BLaER1 (cell line): ENCODE data around the gene KDM5B.

Experiments
- H3K27ac ChIP-seq: shearing (Covaris generic); formaldehyde crosslinking; 2 replicates; pipeline ENCODE4 v1.8.1; 2022
- H3K27me3 ChIP-seq: shearing (Covaris generic); formaldehyde crosslinking; 2 replicates; pipeline ENCODE4 v1.8.1; 2022
- H3K36me3 ChIP-seq: shearing (Covaris generic); formaldehyde crosslinking; 2 replicates; pipeline ENCODE4 v1.8.1; 2022
- H3K4me1 ChIP-seq: shearing (Covaris generic); formaldehyde crosslinking; 2 replicates; pipeline ENCODE4 v1.8.1; 2022
- H3K4me2 ChIP-seq: shearing (Covaris generic); formaldehyde crosslinking; 2 replicates; pipeline ENCODE4 v1.8.1; 2022
- H3K4me3 ChIP-seq: shearing (Covaris generic); formaldehyde crosslinking; 2 replicates; pipeline ENCODE4 v1.8.1; 2022
- H3K9ac ChIP-seq: shearing (Covaris generic); formaldehyde crosslinking; 2 replicates; pipeline ENCODE4 v1.8.1; 2022
- H3K9me3 ChIP-seq: shearing (Covaris generic); formaldehyde crosslinking; 2 replicates; pipeline ENCODE4 v1.8.1; 2022
- H4K20me1 ChIP-seq: shearing (Covaris generic); formaldehyde crosslinking; 2 replicates; pipeline ENCODE4 v1.8.1; 2022
- Cebpa-rat ChIP-seq: shearing (Covaris generic); IDR thresholded peaks from 2 replicates; pipeline ENCODE4 v1.8.1; 2022

KDM5B gene

DNA sequence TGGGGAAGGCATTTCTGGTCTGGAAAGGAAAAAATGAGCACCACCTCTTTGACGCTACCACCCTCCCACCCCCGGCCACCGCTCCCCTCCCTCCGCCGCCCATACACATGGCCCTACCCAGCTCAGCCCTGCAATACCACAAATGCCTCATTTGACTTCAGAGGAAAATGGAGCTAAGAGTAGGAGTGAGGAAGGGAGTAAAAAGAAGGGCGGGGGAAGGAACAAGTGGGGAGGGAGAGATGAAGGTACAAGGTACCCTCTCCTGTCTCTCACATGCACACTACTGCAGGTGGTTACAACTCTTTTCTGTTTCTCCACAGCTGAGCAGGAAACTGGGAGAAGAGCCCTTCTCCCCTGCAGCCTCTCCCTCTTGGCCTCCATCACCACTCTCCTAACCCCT is 105.0 kb downstream of the KDM5B start:
- H3K27me3 ChIP-seq, result peaks cover 12% of the 10 kb centered on the region
- H3K4me2 ChIP-seq, result no peak overlapping the region
- H3K27ac ChIP-seq, result no peak overlapping the region
- H3K36me3 ChIP-seq, result no peaks in the 10 kb centered on the region
- TF ChIP-seq Cebpa-rat, result no peak
- H3K4me3 ChIP-seq, result no peak overlapping the region
- H3K4me1 ChIP-seq, result peaks cover 10% of the 10 kb centered on the region
- peaks cover 37% of the 10 kb centered on the region; the same call in 1 of the 2 replicates for H4K20me1 ChIP-seq
- H3K9me3 ChIP-seq, result no peaks in the 10 kb centered on the region
- no peak overlapping the region for H3K9ac ChIP-seq

DNA sequence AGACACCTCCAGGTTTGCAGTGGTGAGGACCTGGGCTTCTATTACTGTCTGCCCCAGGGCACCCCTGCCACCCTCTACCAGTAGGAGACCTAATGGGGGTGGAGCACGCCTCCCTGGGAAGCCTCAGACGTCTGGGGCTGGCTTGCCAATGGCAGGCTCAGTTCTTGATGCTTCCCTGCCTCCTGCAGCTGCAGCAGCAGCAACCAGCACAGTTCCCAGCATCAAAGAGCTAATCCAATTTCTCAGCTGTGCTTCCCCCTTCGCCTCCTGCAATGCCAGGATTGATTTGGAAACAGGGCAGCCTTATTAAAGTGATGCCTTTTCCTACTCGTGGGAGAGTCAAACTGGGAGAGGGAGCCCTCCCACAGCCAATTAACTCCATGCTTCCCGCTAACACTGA is 106.1 kb downstream of the KDM5B start:
- no peak for TF ChIP-seq Cebpa-rat
- Histone ChIP-seq H3K4me2 (no peak overlapping the region), H3K36me3 (no peaks in the 10 kb centered on the region), H3K4me1 (peaks cover 15% of the 10 kb centered on the region), H3K4me3 (no peak overlapping the region), H3K27me3 (peaks cover 1% of the 10 kb centered on the region; the same call in 1 of the 2 replicates), H3K9me3 (no peaks in the 10 kb centered on the region), H3K27ac (no peak overlapping the region), H4K20me1 (peaks cover 37% of the 10 kb centered on the region; the same call in 1 of the 2 replicates), H3K9ac (no peak overlapping the region)

DNA sequence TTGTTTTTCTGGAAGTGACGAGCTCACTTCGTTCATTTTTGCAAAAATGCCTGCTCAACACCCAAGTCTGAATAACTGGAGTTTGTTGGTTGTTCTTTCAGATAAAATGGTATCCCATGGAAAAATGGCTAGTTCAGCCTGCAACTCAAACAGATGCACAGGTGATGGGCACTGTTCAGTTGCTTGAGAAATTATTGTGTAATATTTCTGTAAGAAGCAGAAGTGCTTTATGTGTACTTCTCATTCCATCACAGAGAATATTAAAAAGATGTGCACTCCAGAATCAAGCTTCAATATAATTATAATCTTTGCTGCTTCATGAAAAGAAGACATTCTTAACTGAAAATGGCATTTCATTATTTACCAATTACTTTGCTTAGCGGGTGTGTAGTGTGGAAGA is 107.0 kb downstream of the KDM5B start:
- Histone ChIP-seq H3K27ac (no peak overlapping the region), H3K36me3 (no peaks in the 10 kb centered on the region), H3K4me3 (no peak overlapping the region), H4K20me1 (peaks cover 34% of the 10 kb centered on the region; the same call in 1 of the 2 replicates), H3K9ac (no peak overlapping the region), H3K4me1 (peaks cover 15% of the 10 kb centered on the region), H3K4me2 (no peak overlapping the region), H3K27me3 (no peaks in the 10 kb centered on the region), H3K9me3 (no peaks in the 10 kb centered on the region)
- TF ChIP-seq Cebpa-rat, result peak; percentile 12; the same call in 1 of the 2 replicates

DNA sequence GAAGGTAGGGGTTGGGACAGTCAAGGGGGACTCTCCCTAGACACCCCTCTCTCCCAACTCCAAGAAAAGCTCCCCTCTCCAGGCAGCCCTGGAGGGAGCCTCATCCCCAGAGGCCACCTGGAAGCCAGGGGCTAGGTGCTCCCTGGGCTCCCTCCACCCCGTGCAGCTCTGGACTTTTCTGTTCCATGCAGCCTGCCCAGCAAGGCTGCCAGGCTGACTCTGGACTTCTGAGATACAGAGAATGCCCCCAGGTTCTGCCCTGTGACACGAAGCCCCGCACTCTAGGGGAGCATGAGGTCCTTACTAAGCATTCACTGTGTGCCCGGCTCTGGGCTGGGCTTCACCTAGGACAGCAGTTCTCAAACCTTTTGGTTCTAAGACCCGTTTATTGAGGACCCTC is 108.2 kb downstream of the KDM5B start:
- no peak overlapping the region for H3K27ac ChIP-seq
- no peaks in the 10 kb centered on the region for H3K27me3 ChIP-seq
- no peaks in the 10 kb centered on the region for H3K9me3 ChIP-seq
- peaks cover 36% of the 10 kb centered on the region; the same call in 1 of the 2 replicates for H4K20me1 ChIP-seq
- no peak for TF ChIP-seq Cebpa-rat
- H3K36me3 ChIP-seq, result no peaks in the 10 kb centered on the region
- H3K4me2 ChIP-seq, result no peak overlapping the region
- H3K4me3 ChIP-seq, result no peak overlapping the region
- H3K4me1 ChIP-seq, result peaks cover 15% of the 10 kb centered on the region
- H3K9ac ChIP-seq, result no peak overlapping the region

DNA sequence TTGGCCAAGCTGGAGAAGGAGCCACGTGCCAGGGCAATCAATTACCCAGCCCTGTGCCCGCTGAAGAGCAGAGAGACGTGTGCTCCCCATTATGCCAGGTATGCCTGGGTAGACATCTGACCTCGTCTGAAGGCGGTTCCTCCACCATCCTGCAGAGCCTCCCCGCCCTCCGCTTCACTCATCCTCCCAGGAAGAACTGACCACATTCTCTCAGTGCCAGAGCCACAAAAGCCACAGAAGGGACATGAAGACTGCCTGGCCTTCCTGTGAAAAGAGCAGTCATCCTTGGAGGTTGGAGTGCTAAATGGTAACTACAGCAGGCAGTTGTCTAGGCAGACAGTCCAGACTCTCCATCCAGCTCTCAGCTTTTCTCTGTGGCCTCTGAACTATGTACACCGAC is 109.9 kb downstream of the KDM5B start:
- peaks cover 50% of the 10 kb centered on the region; the same call in 1 of the 2 replicates for H4K20me1 ChIP-seq
- H3K36me3 ChIP-seq, result no peaks in the 10 kb centered on the region
- no peak for TF ChIP-seq Cebpa-rat
- H3K9ac ChIP-seq, result no peak overlapping the region
- H3K27me3 ChIP-seq, result no peaks in the 10 kb centered on the region
- H3K27ac ChIP-seq, result no peak overlapping the region
- peak overlapping the region; percentile 78 for H3K4me2 ChIP-seq
- H3K9me3 ChIP-seq, result no peaks in the 10 kb centered on the region
- peaks cover 15% of the 10 kb centered on the region for H3K4me1 ChIP-seq
- H3K4me3 ChIP-seq, result no peak overlapping the region

DNA sequence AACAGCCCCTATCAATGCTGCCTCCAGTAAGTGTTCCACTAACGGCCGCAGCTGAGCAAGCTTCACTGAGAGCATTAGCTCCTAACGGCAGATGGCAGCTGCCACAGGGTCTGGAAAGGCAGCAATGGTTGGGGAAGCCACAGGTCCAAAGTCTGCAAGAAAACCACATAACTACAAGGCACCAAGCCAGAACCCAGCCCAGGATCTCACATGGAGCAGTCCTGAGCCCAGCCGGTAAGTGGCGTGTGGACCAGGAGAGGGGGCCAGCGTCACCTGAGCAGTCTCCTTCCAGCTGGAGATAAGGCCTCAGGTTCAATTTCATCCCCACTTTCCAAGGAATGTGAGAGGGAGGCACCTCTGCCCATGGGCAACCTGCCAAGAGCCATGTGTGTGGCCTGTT is 111.2 kb downstream of the KDM5B start:
- Histone ChIP-seq H3K27ac (no peak overlapping the region), H3K9me3 (no peaks in the 10 kb centered on the region), H3K9ac (no peak overlapping the region), H3K4me1 (peaks cover 15% of the 10 kb centered on the region), H3K4me2 (no peak overlapping the region), H3K4me3 (no peak overlapping the region), H3K27me3 (no peaks in the 10 kb centered on the region), H4K20me1 (peaks cover 54% of the 10 kb centered on the region; the same call in 1 of the 2 replicates), H3K36me3 (no peaks in the 10 kb centered on the region)
- no peak for TF ChIP-seq Cebpa-rat

DNA sequence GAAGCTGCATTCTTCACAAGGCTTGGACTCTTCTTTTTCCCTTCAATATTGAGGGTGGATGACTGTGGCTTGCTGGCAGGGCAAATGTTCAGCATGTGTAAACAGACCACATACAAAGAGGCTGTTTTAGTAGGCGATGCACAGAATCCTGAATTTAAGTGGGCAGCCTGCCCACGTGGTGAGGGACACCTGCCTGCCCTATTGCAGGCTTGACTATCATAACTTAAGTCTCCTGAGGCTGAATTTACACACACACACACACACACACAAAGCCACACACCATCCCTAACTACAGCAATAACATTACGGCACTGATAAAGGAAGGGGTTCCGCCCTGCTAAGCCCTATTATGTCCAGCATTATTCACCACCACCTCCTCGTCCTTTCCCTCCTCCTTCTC is 113.9 kb downstream of the KDM5B start:
- no peak for TF ChIP-seq Cebpa-rat

DNA sequence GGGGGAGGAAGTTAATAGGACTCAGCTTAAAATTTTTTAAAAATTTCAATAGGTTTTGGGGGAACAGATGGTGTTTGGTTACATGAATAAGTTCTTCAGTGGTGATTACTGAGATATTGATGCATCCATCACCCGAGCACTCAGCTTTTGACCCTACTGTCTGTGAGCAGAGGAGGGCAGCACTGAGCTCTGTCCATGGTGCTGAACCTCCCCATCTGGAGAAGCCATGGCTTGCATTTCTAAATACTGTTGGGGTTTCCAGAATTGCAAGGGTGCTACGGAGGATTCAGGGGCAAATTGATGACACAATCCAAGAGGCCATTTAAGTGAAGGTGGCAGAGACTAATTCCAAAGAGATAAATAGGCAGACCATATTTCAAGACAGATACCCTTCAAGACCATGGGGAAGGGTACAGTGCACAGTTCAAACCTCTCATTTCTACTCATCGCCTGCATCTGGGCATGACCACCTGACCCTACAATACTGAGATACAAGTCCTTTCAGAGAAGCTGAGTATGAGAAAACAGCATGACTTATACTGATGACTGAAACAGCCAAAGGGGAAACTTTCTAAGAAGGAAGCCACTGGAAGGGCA is 115.2 kb downstream of the KDM5B start:
- no peak for TF ChIP-seq Cebpa-rat
- Histone ChIP-seq H3K4me3 (no peak overlapping the region), H3K27ac (no peak overlapping the region), H4K20me1 (peaks cover 53% of the 10 kb centered on the region; the same call in 1 of the 2 replicates), H3K9ac (no peak overlapping the region), H3K4me2 (no peak overlapping the region), H3K27me3 (no peaks in the 10 kb centered on the region), H3K4me1 (peaks cover 4% of the 10 kb centered on the region), H3K36me3 (no peaks in the 10 kb centered on the region), H3K9me3 (no peaks in the 10 kb centered on the region)

More for the DNA sequence above, 113.9 kb downstream of the KDM5B start:
- Histone ChIP-seq H3K9ac (no peak overlapping the region), H3K27me3 (no peaks in the 10 kb centered on the region), H3K4me2 (no peak overlapping the region), H4K20me1 (peaks cover 58% of the 10 kb centered on the region; the same call in 1 of the 2 replicates), H3K36me3 (no peaks in the 10 kb centered on the region), H3K27ac (no peak overlapping the region), H3K4me3 (no peak overlapping the region), H3K9me3 (no peaks in the 10 kb centered on the region), H3K4me1 (peaks cover 15% of the 10 kb centered on the region)

DNA sequence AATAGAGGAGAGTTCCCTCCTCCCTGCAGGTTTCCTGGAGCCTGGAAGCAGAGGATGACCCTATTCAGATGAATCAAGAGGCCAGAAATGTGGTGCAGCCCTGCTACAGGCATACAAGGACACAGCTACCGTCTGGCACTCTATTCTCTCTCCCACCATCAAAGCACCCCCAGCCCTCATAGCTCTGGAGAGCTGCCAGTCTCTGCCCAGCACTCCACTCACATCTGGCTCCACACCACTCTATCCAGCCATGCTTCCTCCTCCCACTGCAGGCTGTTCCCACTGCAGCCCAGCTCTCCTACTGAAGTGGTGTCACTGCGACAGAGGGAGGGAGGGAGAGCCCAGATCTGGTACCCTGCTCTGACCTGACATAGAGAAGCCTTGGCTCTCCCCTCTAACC is 116.4 kb downstream of the KDM5B start:
- no peaks in the 10 kb centered on the region for H3K36me3 ChIP-seq
- TF ChIP-seq Cebpa-rat, result no peak
- H3K27me3 ChIP-seq, result no peaks in the 10 kb centered on the region
- H4K20me1 ChIP-seq, result peaks cover 45% of the 10 kb centered on the region; the same call in 1 of the 2 replicates
- no peak overlapping the region for H3K9ac ChIP-seq
- H3K27ac ChIP-seq, result no peak overlapping the region
- H3K4me3 ChIP-seq, result no peak overlapping the region
- H3K9me3 ChIP-seq, result no peaks in the 10 kb centered on the region
- H3K4me2 ChIP-seq, result no peak overlapping the region
- no peaks in the 10 kb centered on the region for H3K4me1 ChIP-seq

DNA sequence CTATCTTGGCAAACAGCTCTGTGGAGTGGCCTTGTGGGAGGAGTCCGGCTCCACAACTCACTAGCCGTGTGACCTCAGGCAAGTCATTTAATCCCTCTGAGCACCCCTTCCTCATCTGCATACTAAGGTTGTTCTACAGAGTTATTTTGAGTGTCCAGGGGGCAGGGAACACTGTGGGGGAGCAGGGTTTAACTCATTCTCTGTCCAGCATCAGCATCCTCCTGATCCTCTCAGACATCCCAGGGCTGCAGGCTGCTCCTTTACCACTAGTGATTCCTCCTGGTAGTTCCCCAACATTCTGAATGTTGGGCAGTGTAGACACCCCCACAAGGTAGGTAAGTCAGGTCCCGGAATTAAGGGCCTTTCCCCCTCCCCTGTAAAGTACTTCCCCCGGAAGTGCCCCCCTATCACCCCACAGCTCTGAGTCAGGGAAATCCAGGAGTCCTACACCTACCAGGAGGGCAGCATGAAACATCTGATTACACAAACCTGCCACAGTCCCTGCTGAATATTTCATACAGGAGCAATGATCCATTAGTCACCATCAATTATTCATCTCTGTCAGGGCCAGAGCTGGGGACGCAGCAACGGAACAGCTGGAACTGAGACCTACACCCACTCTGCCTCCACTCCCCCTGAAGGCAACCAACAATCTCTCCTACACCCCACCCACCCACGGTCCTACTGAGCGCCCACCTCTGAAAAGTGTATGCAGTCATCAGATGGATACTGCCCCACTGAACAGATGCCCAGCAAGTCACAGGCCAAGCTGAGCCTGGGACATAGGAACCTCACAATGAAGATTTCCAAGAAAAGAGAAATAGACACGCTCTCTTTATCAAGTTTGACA is 118.5 kb downstream of the KDM5B start:
- no peaks in the 10 kb centered on the region for H3K27me3 ChIP-seq
- H3K36me3 ChIP-seq, result no peaks in the 10 kb centered on the region
- H3K4me2 ChIP-seq, result no peak overlapping the region
- H3K27ac ChIP-seq, result no peak overlapping the region
- no peak overlapping the region for H3K4me3 ChIP-seq
- peaks cover 39% of the 10 kb centered on the region; the same call in 1 of the 2 replicates for H4K20me1 ChIP-seq
- H3K4me1 ChIP-seq, result no peaks in the 10 kb centered on the region
- TF ChIP-seq Cebpa-rat, result no peak
- no peaks in the 10 kb centered on the region for H3K9me3 ChIP-seq
- no peak overlapping the region for H3K9ac ChIP-seq
